ENCODE results near the gene PCBP4.
"Not testable (repeated sequence)": the region's sequence is repeated elsewhere in the genome, so short reads cannot be mapped to it uniquely, and the experiment has no call there.

The PCBP4 gene

DNA sequence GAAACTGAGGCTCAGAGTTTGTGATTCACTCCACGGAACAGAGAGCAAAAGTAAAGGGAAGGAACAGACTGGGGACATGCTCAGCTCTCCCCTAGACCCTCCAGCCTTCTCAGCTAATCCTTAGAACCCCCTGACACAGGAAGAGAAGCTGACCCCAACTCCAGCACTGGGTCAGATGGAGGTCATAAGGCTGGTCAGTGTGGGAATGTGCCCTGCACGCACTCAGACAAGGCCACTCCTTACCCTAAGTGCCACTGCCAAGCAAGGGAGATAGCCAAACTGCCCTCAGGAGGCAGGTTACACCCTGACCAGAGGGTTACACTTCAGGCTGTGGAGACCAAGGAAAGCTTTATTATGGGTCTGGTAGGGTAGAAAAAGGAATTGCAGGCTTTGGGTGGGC lies 27.3 kb upstream of the PCBP4 start:
- no peak for DNase-seq (ENCODE audit: low read depth in 2 of 2)

GRCh38 chr3:51993657-51994056 lies 26.4 kb upstream of the PCBP4 start:
- not testable (repeated sequence) for DNase-seq (ENCODE audit: low read depth in 2 of 2)

GRCh38 chr3:51992017-51992682 lies 24.9 kb upstream of the PCBP4 start:
- no peak for DNase-seq (ENCODE audit: low read depth in 2 of 2)

DNA sequence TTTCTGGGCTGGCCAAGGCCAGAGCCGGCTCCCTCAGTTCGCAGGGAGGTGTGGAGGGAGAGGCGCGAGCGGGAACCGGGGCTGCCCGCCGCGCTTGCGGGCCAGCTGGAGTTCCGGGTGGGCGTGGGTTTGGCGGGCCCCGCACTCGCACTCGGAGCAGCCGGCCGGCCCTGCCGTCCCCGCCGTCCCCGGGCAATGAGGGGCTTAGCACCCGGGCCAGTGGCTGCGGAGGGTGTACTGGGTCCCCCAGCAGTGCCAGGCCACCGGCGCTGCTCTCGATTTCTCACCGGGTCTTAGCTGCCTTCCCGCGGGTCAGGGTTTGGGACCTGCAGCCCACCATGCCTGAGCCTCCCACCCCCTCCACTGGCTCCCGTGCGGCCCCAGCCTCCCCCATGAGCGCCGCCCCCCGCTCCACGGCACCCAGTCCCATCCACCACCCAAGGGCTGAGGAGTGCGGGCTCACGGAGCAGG lies 23.3 kb upstream of the PCBP4 start:
- DNase-seq (ENCODE audit: low read depth in 2 of 2) = not testable (repeated sequence)

GRCh38 chr3:51988286-51989146 lies 21.3 kb upstream of the PCBP4 start:
- DNase-seq (ENCODE audit: low read depth in 2 of 2) = no peak

DNA sequence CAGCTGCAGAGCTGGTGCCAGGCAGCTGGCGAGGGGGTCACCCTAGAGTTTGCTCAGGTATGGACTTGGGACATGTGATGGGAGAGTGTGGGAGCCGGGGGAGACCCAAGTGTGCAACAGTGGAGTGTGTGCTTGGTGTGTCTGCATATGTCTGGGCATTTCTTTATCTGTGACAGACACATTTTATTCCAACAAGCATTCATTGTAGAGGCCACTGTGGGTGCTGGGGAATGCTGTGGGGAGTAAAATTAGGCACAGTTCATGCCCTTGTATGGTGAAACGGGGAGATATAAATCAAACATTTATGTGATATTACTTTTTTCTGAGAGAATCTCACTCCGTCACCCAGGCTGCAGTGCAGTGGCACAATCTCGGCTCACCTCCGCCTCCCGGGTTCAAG lies 20.3 kb upstream of the PCBP4 start:
- no peak for DNase-seq (ENCODE audit: low read depth in 2 of 2)

GRCh38 chr3:51986010-51986947 lies 19.0 kb upstream of the PCBP4 start:
- DNase-seq (ENCODE audit: low read depth in 2 of 2) = no peak

DNA sequence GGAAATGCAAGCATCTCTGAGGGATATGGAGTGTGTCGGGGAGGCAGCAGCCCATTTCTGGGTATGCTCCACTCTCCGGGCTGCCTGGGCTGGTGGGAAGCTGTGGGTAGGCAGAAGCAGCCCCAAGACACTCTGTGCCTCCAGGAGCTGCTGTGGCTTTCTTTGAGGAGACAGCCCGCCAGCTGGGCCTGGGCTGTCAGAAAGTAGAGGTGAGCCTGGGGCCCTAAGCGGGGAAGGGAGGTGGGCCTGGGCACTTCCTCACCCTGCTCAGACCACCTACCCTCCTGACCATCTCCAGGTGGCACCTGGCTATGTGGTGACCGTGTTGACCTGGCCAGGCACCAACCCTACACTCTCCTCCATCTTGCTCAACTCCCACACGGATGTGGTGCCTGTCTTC lies 17.8 kb upstream of the PCBP4 start:
- DNase-seq (ENCODE audit: low read depth in 2 of 2) = no peak

DNA sequence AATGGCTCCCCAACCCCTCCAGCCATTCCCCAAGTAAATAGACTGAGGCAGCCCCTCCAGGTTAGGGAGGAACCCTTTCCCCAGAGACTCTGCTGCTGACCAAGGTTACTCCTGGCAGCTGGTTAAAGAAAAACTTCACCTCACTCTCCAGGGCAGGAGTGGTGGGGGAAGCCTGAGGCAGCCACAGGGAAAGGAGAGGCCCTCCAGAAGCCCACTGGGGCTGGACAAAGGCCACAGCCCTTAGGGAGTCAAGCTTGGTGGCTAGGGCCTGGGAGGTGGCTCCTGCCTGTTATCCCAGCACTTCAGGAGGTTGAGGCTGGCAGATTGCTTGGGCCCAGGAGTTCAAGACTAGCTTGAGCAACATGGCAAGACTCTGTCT lies 17.0 kb upstream of the PCBP4 start:
- DNase-seq (ENCODE audit: low read depth in 2 of 2) = no peak

GRCh38 chr3:51983578-51984268 lies 16.5 kb upstream of the PCBP4 start:
- no peak for DNase-seq (ENCODE audit: low read depth in 2 of 2)

- peak; percentile 40 to 42 for DNase-seq (ENCODE audit: low read depth in 2 of 2)
Observed at GRCh38 chr3:51982838-51983577, 15.8 kb upstream of the PCBP4 start, which contains the start of gene ACY1. Gene ACY1, plus strand, starts transcription at chr3:51983535. Its CDS starts 530 bp downstream, at chr3:51984065.

DNA sequence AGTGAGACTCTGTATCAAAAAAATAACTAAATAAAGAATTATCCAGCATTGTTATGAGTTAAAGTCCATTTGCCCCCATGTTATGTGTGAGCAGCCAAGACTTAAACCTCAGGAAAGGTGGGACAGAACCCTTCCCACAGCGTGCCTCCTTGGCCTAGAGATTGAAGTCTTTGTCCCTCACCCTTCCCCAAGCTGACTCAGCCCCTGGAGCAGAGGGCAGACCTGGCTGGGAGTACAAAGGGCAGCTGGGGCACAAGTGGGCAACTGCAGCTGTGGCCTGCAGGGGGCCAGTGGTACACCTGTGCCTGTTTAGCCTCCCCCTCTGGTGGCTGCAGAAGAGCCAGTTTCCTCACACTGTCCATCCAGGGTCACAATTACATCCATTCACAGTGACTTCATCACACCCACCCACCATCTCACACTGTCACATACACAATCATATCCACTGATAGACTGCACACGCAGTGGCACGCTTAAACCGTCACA lies 15.1 kb upstream of the PCBP4 start:
- DNase-seq (ENCODE audit: low read depth in 2 of 2) = no peak

DNA sequence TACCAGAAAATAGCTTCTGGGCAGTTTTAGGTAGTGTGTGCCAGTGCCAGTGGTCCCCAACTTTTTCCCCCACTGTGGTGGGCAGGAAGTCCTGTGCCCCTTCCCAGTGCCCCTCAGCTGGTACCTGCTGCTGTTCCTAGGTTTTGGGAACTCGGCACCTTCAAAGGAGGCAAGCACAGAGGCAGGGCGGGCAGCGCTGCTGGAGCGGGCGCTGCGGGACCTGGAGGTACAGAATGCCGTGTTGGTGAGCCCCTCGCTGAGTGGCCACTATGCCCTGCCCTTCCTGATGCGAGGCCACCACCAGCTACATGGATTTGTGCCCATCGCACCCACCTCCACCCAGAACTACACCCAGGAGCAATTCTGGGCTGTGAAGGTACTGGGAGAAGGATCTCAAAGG lies 13.0 kb upstream of the PCBP4 start:
- DNase-seq (ENCODE audit: low read depth in 2 of 2) = no peak

DNA sequence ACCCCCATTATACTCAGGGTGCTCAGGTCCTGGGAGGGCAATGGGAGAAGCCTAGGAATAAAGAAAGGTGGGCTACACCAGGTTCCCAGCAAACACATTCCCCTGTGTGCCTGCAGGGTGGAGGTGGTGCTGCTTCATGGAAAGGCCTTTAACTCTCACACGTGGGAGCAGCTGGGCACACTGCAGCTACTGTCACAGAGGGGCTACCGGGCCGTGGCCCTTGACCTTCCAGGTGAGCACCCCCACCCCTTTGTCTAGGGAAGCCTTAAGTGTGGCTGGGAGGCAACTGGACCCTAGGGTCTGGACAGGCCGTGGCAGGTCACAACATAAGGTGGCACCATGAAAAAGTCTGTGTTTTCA lies 10.9 kb upstream of the PCBP4 start:
- DNase-seq (ENCODE audit: low read depth in 2 of 2) = no peak

- DNase-seq (ENCODE audit: low read depth in 2 of 2) = no peak
Observed at GRCh38 chr3:51977446-51978142, 10.3 kb upstream of the PCBP4 start.

GRCh38 chr3:51975852-51976549 lies 8.7 kb upstream of the PCBP4 start:
- DNase-seq (ENCODE audit: low read depth in 2 of 2) = no peak

DNA sequence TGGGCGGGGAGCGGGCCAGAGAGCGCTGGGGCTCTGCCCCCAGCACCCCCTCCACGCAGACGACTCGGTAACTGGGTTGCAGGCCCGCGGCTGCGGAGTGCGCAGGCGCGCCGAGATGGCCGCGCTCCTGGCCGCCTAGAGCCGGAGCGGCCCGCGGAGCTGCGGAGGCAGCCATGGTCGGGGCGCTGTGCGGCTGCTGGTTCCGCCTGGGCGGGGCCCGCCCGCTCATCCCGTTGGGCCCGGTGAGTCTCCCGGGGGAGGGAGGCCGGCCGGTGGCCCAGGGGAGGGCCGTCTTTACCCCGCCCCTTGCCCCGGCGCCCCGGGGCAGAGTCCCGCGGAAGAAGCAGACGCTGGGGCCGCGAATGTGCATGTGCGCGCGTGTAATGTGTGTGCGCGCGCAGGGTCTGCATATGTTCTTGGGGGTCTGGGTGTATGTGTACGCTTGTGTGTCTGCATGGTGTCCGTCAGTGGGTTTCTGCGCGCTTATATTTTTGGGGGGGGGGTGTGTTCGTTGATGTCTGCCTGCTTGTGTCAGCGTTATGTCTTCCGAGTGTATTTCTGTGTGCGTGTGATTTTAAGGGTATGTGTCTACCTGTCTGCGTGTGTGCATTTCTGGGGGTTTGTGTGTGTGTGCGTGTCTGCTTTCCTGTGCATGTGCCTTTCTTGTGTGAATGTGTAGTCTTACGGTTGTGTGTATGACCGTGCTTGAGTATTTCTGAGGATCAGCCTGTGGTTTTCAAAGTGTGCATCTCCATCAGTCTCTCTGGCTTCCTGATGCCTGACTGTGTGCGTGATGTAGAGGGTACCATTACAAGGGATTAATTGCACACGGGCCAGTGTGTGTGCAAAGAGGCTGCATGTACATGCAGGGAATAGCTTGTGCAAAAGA lies 8.0 kb upstream of the PCBP4 start, which contains the start of gene ABHD14A:
ABHD14A (plus strand) TSS at position 102 of the 889 bp plus-strand sequence; CDS start at position 174, 72 bp downstream.
- peak; percentile 31 to 32 for DNase-seq (ENCODE audit: low read depth in 2 of 2)

Measured in activated CD8-positive, alpha-beta memory T cell treated with anti-CD3 and anti-CD28 coated beads for 4 hours (primary cell).